ENCODE data around the gene PRKAR2B.

The PRKAR2B gene

GRCh38 chr7:107105591-107106245 is 61.2 kb downstream of the PRKAR2B start:
- peaks cover 5% of the 10 kb centered on the region; the same call in 1 of the 2 replicates for H3K4me1 ChIP-seq (ENCODE audit: control insufficient read depth, insufficient read depth, low read length)
- H3K9me3 ChIP-seq (ENCODE audit: control insufficient read depth, insufficient read depth, low read depth, low read length): no peaks in the 10 kb centered on the region
- H3K4me3 ChIP-seq (ENCODE audit: low read depth, low read length): no peak overlapping the region
- no peaks in the 10 kb centered on the region for H3K36me3 ChIP-seq (ENCODE audit: control insufficient read depth, insufficient read depth, low read length)
- no peak overlapping the region for H3K9ac ChIP-seq (ENCODE audit: low read length)
- H3K27ac ChIP-seq (ENCODE audit: low read depth, low read length): no peak overlapping the region
- no peaks in the 10 kb centered on the region for H3K27me3 ChIP-seq (ENCODE audit: control insufficient read depth, insufficient read depth, low read length)

- Histone ChIP-seq H3K4me1 (ENCODE audit: control insufficient read depth, insufficient read depth, low read length) (no peaks in the 10 kb centered on the region), H3K9ac (ENCODE audit: low read length) (no peak overlapping the region), H3K9me3 (ENCODE audit: control insufficient read depth, insufficient read depth, low read depth, low read length) (no peaks in the 10 kb centered on the region), H3K27me3 (ENCODE audit: control insufficient read depth, insufficient read depth, low read length) (no peaks in the 10 kb centered on the region), H3K27ac (ENCODE audit: low read depth, low read length) (no peak overlapping the region), H3K4me3 (ENCODE audit: low read depth, low read length) (no peak overlapping the region), H3K36me3 (ENCODE audit: control insufficient read depth, insufficient read depth, low read length) (no peaks in the 10 kb centered on the region)
Measured at GRCh38 chr7:107108793-107109371, 64.4 kb downstream of the PRKAR2B start.

GRCh38 chr7:107109955-107110354 is 65.5 kb downstream of the PRKAR2B start:
- Histone ChIP-seq H3K4me3 (ENCODE audit: low read depth, low read length) (no peak overlapping the region), H3K27ac (ENCODE audit: low read depth, low read length) (no peak overlapping the region), H3K4me1 (ENCODE audit: control insufficient read depth, insufficient read depth, low read length) (no peaks in the 10 kb centered on the region), H3K27me3 (ENCODE audit: control insufficient read depth, insufficient read depth, low read length) (no peaks in the 10 kb centered on the region), H3K36me3 (ENCODE audit: control insufficient read depth, insufficient read depth, low read length) (no peaks in the 10 kb centered on the region), H3K9ac (ENCODE audit: low read length) (no peak overlapping the region), H3K9me3 (ENCODE audit: control insufficient read depth, insufficient read depth, low read depth, low read length) (no peaks in the 10 kb centered on the region)

GRCh38 chr7:107111196-107111595 is 66.7 kb downstream of the PRKAR2B start:
- Histone ChIP-seq H3K4me3 (ENCODE audit: low read depth, low read length) (no peak overlapping the region), H3K27ac (ENCODE audit: low read depth, low read length) (no peak overlapping the region), H3K9ac (ENCODE audit: low read length) (no peak overlapping the region)

GRCh38 chr7:107113866-107114265 is 69.4 kb downstream of the PRKAR2B start:
- H3K27me3 ChIP-seq (ENCODE audit: control insufficient read depth, insufficient read depth, low read length): no peaks in the 10 kb centered on the region
- no peak overlapping the region for H3K27ac ChIP-seq (ENCODE audit: low read depth, low read length)
- H3K4me3 ChIP-seq (ENCODE audit: low read depth, low read length): no peak overlapping the region
- no peaks in the 10 kb centered on the region for H3K9me3 ChIP-seq (ENCODE audit: control insufficient read depth, insufficient read depth, low read depth, low read length)
- no peak overlapping the region for H3K9ac ChIP-seq (ENCODE audit: low read length)
- no peaks in the 10 kb centered on the region for H3K36me3 ChIP-seq (ENCODE audit: control insufficient read depth, insufficient read depth, low read length)
- H3K4me1 ChIP-seq (ENCODE audit: control insufficient read depth, insufficient read depth, low read length): peaks cover 6% of the 10 kb centered on the region; the same call in 1 of the 2 replicates

More at GRCh38 chr7:107111196-107111595, 66.7 kb downstream of the PRKAR2B start:
- Histone ChIP-seq H3K27me3 (ENCODE audit: control insufficient read depth, insufficient read depth, low read length) (no peaks in the 10 kb centered on the region), H3K4me1 (ENCODE audit: control insufficient read depth, insufficient read depth, low read length) (no peaks in the 10 kb centered on the region), H3K36me3 (ENCODE audit: control insufficient read depth, insufficient read depth, low read length) (no peaks in the 10 kb centered on the region), H3K9me3 (ENCODE audit: control insufficient read depth, insufficient read depth, low read depth, low read length) (no peaks in the 10 kb centered on the region)

- Histone ChIP-seq H3K9me3 (ENCODE audit: control insufficient read depth, insufficient read depth, low read depth, low read length) (no peaks in the 10 kb centered on the region), H3K27me3 (ENCODE audit: control insufficient read depth, insufficient read depth, low read length) (no peaks in the 10 kb centered on the region), H3K4me3 (ENCODE audit: low read depth, low read length) (no peak overlapping the region), H3K9ac (ENCODE audit: low read length) (no peak overlapping the region), H3K36me3 (ENCODE audit: control insufficient read depth, insufficient read depth, low read length) (no peaks in the 10 kb centered on the region), H3K27ac (ENCODE audit: low read depth, low read length) (no peak overlapping the region), H3K4me1 (ENCODE audit: control insufficient read depth, insufficient read depth, low read length) (peaks cover 6% of the 10 kb centered on the region; the same call in 1 of the 2 replicates)
Measured at GRCh38 chr7:107115114-107115513, 70.6 kb downstream of the PRKAR2B start.

- Histone ChIP-seq H3K9ac (ENCODE audit: low read length) (no peak overlapping the region), H3K27me3 (ENCODE audit: control insufficient read depth, insufficient read depth, low read length) (no peaks in the 10 kb centered on the region), H3K36me3 (ENCODE audit: control insufficient read depth, insufficient read depth, low read length) (no peaks in the 10 kb centered on the region), H3K4me3 (ENCODE audit: low read depth, low read length) (no peak overlapping the region), H3K4me1 (ENCODE audit: control insufficient read depth, insufficient read depth, low read length) (peaks cover 6% of the 10 kb centered on the region; the same call in 1 of the 2 replicates), H3K27ac (ENCODE audit: low read depth, low read length) (no peak overlapping the region), H3K9me3 (ENCODE audit: control insufficient read depth, insufficient read depth, low read depth, low read length) (no peaks in the 10 kb centered on the region)
Measured at GRCh38 chr7:107115762-107116540, 71.4 kb downstream of the PRKAR2B start.

GRCh38 chr7:107118109-107118900 is 73.8 kb downstream of the PRKAR2B start:
- Histone ChIP-seq H3K4me1 (ENCODE audit: control insufficient read depth, insufficient read depth, low read length) (peaks cover 6% of the 10 kb centered on the region; the same call in 1 of the 2 replicates), H3K27ac (ENCODE audit: low read depth, low read length) (no peak overlapping the region), H3K36me3 (ENCODE audit: control insufficient read depth, insufficient read depth, low read length) (no peaks in the 10 kb centered on the region), H3K9me3 (ENCODE audit: control insufficient read depth, insufficient read depth, low read depth, low read length) (no peaks in the 10 kb centered on the region), H3K9ac (ENCODE audit: low read length) (no peak overlapping the region), H3K27me3 (ENCODE audit: control insufficient read depth, insufficient read depth, low read length) (no peaks in the 10 kb centered on the region), H3K4me3 (ENCODE audit: low read depth, low read length) (no peak overlapping the region)

- Histone ChIP-seq H3K27ac (ENCODE audit: low read depth, low read length) (no peak overlapping the region), H3K4me1 (ENCODE audit: control insufficient read depth, insufficient read depth, low read length) (peaks cover 6% of the 10 kb centered on the region; the same call in 1 of the 2 replicates), H3K27me3 (ENCODE audit: control insufficient read depth, insufficient read depth, low read length) (no peaks in the 10 kb centered on the region), H3K36me3 (ENCODE audit: control insufficient read depth, insufficient read depth, low read length) (no peaks in the 10 kb centered on the region), H3K4me3 (ENCODE audit: low read depth, low read length) (no peak overlapping the region), H3K9me3 (ENCODE audit: control insufficient read depth, insufficient read depth, low read depth, low read length) (no peaks in the 10 kb centered on the region), H3K9ac (ENCODE audit: low read length) (no peak overlapping the region)
Measured at GRCh38 chr7:107119376-107120105, 75.0 kb downstream of the PRKAR2B start.

- H3K4me1 ChIP-seq (ENCODE audit: control insufficient read depth, insufficient read depth, low read length): peaks cover 6% of the 10 kb centered on the region; the same call in 1 of the 2 replicates
- H3K9me3 ChIP-seq (ENCODE audit: control insufficient read depth, insufficient read depth, low read depth, low read length): no peaks in the 10 kb centered on the region
- no peaks in the 10 kb centered on the region for H3K27me3 ChIP-seq (ENCODE audit: control insufficient read depth, insufficient read depth, low read length)
- H3K9ac ChIP-seq (ENCODE audit: low read length): no peak overlapping the region
- no peaks in the 10 kb centered on the region for H3K36me3 ChIP-seq (ENCODE audit: control insufficient read depth, insufficient read depth, low read length)
- no peak overlapping the region for H3K27ac ChIP-seq (ENCODE audit: low read depth, low read length)
- no peak overlapping the region for H3K4me3 ChIP-seq (ENCODE audit: low read depth, low read length)
Measured at GRCh38 chr7:107122486-107122911, 78.0 kb downstream of the PRKAR2B start.
